Subcutaneous adipose tissue (tissue), 4 donors: ENCODE data around the gene NRXN3. TPM values are rescaled to one million over a fixed set of nuclear protein-coding genes. Genes with fewer than 3 reads are reported as not detected.

Experiments used
- CTCF ChIP-seq: fragments of 450-650 bp; IDR thresholded peaks from one replicate; pipeline ENCODE4 v1.5.1; 2016; ENCODE audit warnings: low read depth, mild to moderate bottlenecking, control low read depth, antibody characterized with exemption, moderate library complexity
- total RNA-seq, 4 donors: library from RNA; depleted of rRNA; stranded (reverse); fragments of >200 nt; gene quantifications; one replicate each; pipeline ENCODE4 v1.1.0, GENCODE V29; 2016

The NRXN3 gene
- total RNA-seq, 4 donors from 2014 or later: 0.57 to 2.4 (median 1.1) TPM; not detected in 1

DNA sequence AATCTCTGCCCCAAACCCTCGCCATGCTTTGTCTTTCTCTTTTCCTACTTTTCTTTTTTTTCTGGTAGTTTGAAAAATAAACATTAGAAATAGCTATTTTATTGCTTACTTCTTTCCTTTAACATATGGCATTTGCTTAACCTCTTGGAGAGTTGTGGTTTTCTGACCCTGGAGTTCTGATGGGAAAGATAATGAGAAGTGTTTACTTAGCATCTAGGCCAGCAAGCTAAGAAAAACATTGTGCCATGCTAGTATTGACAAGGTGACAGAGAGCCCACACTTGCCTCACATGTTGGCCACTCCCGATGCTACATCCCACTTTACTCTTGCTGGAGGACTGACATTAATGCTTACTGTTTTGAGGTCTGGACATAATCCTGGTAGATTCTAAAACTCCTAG lies 1154.9 kb downstream of the NRXN3 start:
- no peak for TF ChIP-seq CTCF

GRCh38 chr14:79325557-79325956 lies 1155.4 kb downstream of the NRXN3 start:
- no peak for TF ChIP-seq CTCF

- TF ChIP-seq CTCF: no peak
Observed at GRCh38 chr14:79328863-79329262, 1158.7 kb downstream of the NRXN3 start.

DNA sequence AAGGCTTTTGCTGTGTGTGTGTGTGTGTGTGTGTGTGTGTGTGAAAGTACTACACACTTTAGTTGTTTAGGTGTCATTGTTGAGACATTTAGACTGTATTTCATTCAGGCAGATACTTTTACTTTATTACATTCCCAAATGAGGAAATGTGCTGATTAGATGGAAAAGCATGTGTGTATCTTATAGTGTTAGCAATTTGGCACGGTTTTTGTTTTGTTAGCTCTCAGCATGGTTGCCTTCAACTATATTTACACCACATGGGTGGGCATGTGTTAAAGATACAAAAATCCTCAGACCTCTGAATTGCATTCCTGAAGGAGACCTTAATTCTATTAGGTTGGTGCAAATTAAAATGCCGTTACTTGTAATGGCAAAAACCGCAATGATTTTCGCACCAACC lies 1161.7 kb downstream of the NRXN3 start:
- TF ChIP-seq CTCF: no peak

- no peak for TF ChIP-seq CTCF
Observed at GRCh38 chr14:79332504-79333197, 1162.5 kb downstream of the NRXN3 start.

- TF ChIP-seq CTCF: no peak
Observed at GRCh38 chr14:79333198-79333546, 1163.0 kb downstream of the NRXN3 start.

DNA sequence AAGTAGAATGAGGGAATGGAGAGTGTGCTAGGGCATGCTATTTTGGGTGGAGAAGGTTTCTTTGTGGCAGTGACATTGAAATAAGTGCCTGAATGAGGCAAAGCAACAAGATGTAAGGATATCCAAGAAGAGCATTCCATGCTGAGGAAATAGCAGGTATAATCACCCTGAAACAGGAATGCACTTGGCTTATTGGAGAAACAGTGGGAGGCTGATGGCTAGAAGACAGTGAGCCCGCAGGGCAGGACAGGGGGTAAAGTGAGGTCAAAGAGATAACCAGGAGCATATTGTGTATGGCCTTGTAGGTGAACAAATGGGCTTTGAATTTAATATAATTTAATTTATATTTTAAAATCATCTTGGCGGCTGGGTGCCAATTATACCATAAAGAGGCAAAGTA lies 1164.1 kb downstream of the NRXN3 start:
- no peak for TF ChIP-seq CTCF
